HG03342 (cell line): ENCODE results near the gene MAPKAPK5.
"Not testable (repeated sequence)": the region's sequence is repeated elsewhere in the genome, so short reads cannot be mapped to it uniquely, and the experiment has no call there.

Source experiments
- ATAC-seq: cut with Tn5 transposase; IDR thresholded peaks from one replicate; pipeline ENCODE4 v1.9.1; 2021; ENCODE audit warnings: mild to moderate bottlenecking, moderate library complexity; ENCODE audit not compliant: unreplicated experiment

Gene MAPKAPK5

GRCh38 chr12:111873113-111873512, 31.1 kb downstream of the MAPKAPK5 start:
- ATAC-seq = no peak

GRCh38 chr12:111881716-111882115, 39.7 kb downstream of the MAPKAPK5 start:
- no peak for ATAC-seq

GRCh38 chr12:111886662-111887545, 44.9 kb downstream of the MAPKAPK5 start:
- ATAC-seq = no peak

GRCh38 chr12:111887926-111888745, 46.1 kb downstream of the MAPKAPK5 start:
- no peak for ATAC-seq

- ATAC-seq = no peak
Measured at GRCh38 chr12:111893287-111893686, 51.3 kb downstream of the MAPKAPK5 start.

- ATAC-seq = no peak
Measured at GRCh38 chr12:111894556-111894955, 52.5 kb downstream of the MAPKAPK5 start.

- no peak for ATAC-seq
Measured at GRCh38 chr12:111901182-111901581, 59.2 kb downstream of the MAPKAPK5 start.

GRCh38 chr12:111904446-111904975, 62.5 kb downstream of the MAPKAPK5 start:
- ATAC-seq = no peak

GRCh38 chr12:111905502-111905901, 63.5 kb downstream of the MAPKAPK5 start:
- no peak for ATAC-seq

GRCh38 chr12:111907740-111908139, 65.7 kb downstream of the MAPKAPK5 start:
- ATAC-seq = no peak

- no peak for ATAC-seq
Measured at GRCh38 chr12:111925171-111925570, 83.1 kb downstream of the MAPKAPK5 start.

GRCh38 chr12:111926631-111927030, 84.6 kb downstream of the MAPKAPK5 start:
- no peak for ATAC-seq

- ATAC-seq = no peak
Measured at GRCh38 chr12:111927346-111927745, 85.3 kb downstream of the MAPKAPK5 start.

GRCh38 chr12:111932241-111932640, 90.2 kb downstream of the MAPKAPK5 start:
- ATAC-seq = no peak

- ATAC-seq = no peak
Measured at GRCh38 chr12:111936869-111937268, 94.8 kb downstream of the MAPKAPK5 start.

GRCh38 chr12:111937429-111937828, 95.4 kb downstream of the MAPKAPK5 start:
- no peak for ATAC-seq

- ATAC-seq = no peak
Measured at GRCh38 chr12:111942557-111942956, 100.5 kb downstream of the MAPKAPK5 start.

- ATAC-seq = no peak
Measured at GRCh38 chr12:111943929-111944328, 101.9 kb downstream of the MAPKAPK5 start.

GRCh38 chr12:111950961-111951676, 109.1 kb downstream of the MAPKAPK5 start:
- not testable (repeated sequence) for ATAC-seq
